ENCODE results near the gene DCK. TPM values are rescaled to one million over a fixed set of nuclear protein-coding genes. Genes with fewer than 3 reads are reported as not detected.
"Not testable (repeated sequence)": the region's sequence is repeated elsewhere in the genome, so short reads cannot be mapped to it uniquely, and the experiment has no call there.

The DCK gene
- total RNA-seq, 2 donors from 2014 or later = 11.1 to 11.7 TPM

- no peak overlapping the region for H3K27ac ChIP-seq
- no peak for DNase-seq (ENCODE audit: low spot score)
- H3K36me3 ChIP-seq = no peaks in the 10 kb centered on the region
- no peak for ATAC-seq (ENCODE audit: insufficient number of reproducible peaks, low FRiP score, low read depth)
- H3K9me3 ChIP-seq = no peaks in the 10 kb centered on the region
- no peak overlapping the region for H3K4me3 ChIP-seq
- TF ChIP-seq, protein P1, sequence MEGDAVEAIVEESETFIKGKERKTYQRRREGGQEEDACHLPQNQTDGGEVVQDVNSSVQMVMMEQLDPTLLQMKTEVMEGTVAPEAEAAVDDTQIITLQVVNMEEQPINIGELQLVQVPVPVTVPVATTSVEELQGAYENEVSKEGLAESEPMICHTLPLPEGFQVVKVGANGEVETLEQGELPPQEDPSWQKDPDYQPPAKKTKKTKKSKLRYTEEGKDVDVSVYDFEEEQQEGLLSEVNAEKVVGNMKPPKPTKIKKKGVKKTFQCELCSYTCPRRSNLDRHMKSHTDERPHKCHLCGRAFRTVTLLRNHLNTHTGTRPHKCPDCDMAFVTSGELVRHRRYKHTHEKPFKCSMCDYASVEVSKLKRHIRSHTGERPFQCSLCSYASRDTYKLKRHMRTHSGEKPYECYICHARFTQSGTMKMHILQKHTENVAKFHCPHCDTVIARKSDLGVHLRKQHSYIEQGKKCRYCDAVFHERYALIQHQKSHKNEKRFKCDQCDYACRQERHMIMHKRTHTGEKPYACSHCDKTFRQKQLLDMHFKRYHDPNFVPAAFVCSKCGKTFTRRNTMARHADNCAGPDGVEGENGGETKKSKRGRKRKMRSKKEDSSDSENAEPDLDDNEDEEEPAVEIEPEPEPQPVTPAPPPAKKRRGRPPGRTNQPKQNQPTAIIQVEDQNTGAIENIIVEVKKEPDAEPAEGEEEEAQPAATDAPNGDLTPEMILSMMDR (IDR thresholded peaks at IDR 0.05) = no peak
- no peaks in the 10 kb centered on the region for H3K27me3 ChIP-seq (replicated peaks; ENCODE audit: insufficient read depth)
- peaks cover 0 to 9% of the 10 kb centered on the region in 2 donors for H3K4me1 ChIP-seq (ENCODE audit: control insufficient read depth in 1 of 2, low read depth in 2 of 2)
Observed at GRCh38 chr4:70997546-70997945, 4.1 kb downstream of the DCK start.

DNA sequence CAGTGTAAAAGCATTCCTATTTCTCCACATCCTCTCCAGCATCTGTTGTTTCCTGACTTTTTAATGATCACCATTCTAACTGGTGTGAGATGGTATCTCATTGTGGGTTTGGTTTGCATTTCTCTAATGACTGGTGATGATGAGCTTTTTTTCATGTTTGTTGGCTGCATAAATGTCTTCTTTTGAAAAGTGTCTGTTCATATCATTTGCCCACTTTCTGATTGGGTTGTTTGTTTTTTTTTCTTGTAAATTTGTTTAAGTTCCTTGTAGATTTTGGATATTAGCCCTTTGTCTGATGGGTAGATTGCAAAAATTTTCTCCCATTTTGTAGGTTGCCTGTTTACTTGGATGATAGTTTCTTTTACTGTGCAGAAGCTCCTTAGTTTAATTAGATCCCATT, 6.2 kb downstream of the DCK start:
- ATAC-seq (ENCODE audit: insufficient number of reproducible peaks, low FRiP score, low read depth); H3K4me1 ChIP-seq (ENCODE audit: control insufficient read depth in 1 of 2, low read depth in 2 of 2); H3K9me3 ChIP-seq; DNase-seq (ENCODE audit: low spot score); H3K27ac ChIP-seq; H3K36me3 ChIP-seq; H3K4me3 ChIP-seq; H3K27me3 ChIP-seq (replicated peaks; ENCODE audit: insufficient read depth): not testable (repeated sequence)

- H3K9me3 ChIP-seq; H3K27me3 ChIP-seq (replicated peaks; ENCODE audit: insufficient read depth); DNase-seq (ENCODE audit: low spot score); H3K27ac ChIP-seq; ATAC-seq (ENCODE audit: insufficient number of reproducible peaks, low FRiP score, low read depth); H3K36me3 ChIP-seq; H3K4me3 ChIP-seq; H3K4me1 ChIP-seq (ENCODE audit: control insufficient read depth in 1 of 2, low read depth in 2 of 2): not testable (repeated sequence)
Observed at GRCh38 chr4:71001363-71001762, 7.9 kb downstream of the DCK start.

DNA sequence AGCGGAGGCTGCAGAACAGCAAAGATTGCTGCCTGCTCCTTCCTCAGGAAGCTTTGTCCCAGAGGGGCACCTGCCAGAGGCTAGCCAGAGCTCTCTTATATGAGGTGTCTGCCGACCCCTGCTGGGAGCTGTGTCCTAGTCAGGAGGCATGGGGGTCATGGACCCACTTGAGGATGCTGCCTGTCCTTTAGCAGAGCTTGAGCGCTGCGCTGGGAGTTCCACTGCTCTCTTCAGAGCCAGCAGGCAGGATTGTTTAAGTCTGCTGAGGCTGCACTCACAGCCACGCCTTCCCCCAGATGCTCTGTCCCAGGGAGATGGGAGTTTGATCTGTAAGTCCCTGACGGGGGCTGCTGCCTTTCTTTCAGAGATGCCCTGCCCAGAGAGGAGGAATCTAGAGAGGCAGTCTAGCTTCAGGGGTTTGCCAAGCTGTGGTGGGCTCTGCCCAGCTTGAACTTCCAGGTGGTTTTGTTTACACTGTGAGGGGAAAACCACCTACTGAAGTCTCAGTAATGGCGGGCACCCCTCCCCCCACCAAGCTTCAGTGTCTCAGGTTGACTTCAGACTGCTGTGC, 10.9 kb downstream of the DCK start:
- DNase-seq (ENCODE audit: low spot score) (no peak), ATAC-seq (ENCODE audit: insufficient number of reproducible peaks, low FRiP score, low read depth) (no peak)
- Histone ChIP-seq H3K4me3 (no peak overlapping the region), H3K9me3 (no peaks in the 10 kb centered on the region), H3K36me3 (no peaks in the 10 kb centered on the region), H3K27ac (no peak overlapping the region), H3K4me1 (ENCODE audit: control insufficient read depth in 1 of 2, low read depth in 2 of 2) (no peaks in the 10 kb centered on the region), H3K27me3 (replicated peaks; ENCODE audit: insufficient read depth) (no peaks in the 10 kb centered on the region)
- TF ChIP-seq, protein P1 (IDR thresholded peaks at IDR 0.05) = no peak

GRCh38 chr4:71005025-71005424, 11.6 kb downstream of the DCK start:
- not testable (repeated sequence) for H3K9me3 ChIP-seq; H3K4me1 ChIP-seq (ENCODE audit: control insufficient read depth in 1 of 2, low read depth in 2 of 2); H3K36me3 ChIP-seq; H3K27me3 ChIP-seq (replicated peaks; ENCODE audit: insufficient read depth); DNase-seq (ENCODE audit: low spot score); ATAC-seq (ENCODE audit: insufficient number of reproducible peaks, low FRiP score, low read depth); H3K27ac ChIP-seq; H3K4me3 ChIP-seq

DNA sequence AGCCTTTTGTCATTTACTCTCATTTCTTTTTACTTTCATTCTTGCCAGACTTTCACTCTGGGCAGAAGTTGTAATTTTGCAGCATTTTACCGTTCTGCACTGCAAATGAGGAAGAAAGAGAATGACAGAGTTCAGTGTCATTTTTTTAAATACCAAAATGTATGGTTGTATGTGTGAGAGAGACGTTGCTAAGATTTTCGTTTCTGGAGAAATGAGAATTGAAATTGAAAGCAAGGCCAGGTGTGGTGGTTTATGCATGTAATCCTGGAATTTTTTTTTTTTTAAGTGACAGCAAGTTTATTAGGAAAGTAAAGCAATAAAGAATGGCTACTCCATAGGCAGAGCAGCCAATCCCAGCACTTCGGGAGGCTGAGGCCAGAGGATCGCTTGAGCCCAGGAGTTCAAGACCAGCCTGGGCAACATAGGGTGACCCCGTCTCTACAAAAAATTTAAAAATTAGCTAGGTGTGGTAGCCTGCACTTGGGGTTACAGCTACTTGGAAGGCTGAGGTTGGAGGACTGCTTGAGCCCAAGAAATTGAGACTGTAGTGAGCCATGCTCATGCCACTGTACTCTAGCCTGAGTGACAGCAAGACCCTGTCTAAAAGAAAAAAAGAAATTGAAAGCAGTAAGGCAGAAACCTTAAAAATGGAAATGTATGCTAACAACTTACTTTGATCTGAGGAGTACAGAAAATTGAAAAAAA, 12.9 kb downstream of the DCK start:
- H3K9me3 ChIP-seq = no peaks in the 10 kb centered on the region
- H3K27ac ChIP-seq = no peak overlapping the region
- DNase-seq (ENCODE audit: low spot score) = no peak
- ATAC-seq (ENCODE audit: insufficient number of reproducible peaks, low FRiP score, low read depth) = no peak
- TF ChIP-seq, protein P1 (IDR thresholded peaks at IDR 0.05) = no peak
- no peaks in the 10 kb centered on the region for H3K27me3 ChIP-seq (replicated peaks; ENCODE audit: insufficient read depth)
- H3K4me1 ChIP-seq (ENCODE audit: control insufficient read depth in 1 of 2, low read depth in 2 of 2) = no peaks in the 10 kb centered on the region
- H3K4me3 ChIP-seq = no peak overlapping the region
- no peaks in the 10 kb centered on the region for H3K36me3 ChIP-seq
